IPS-15b (cell line): Measurements from ENCODE around the gene ACTR3.
"Not testable (repeated sequence)": the region's sequence is repeated elsewhere in the genome, so short reads cannot be mapped to it uniquely, and the experiment has no call there.

Experiments
- H3K27me3 ChIP-seq: one replicate; pipeline ENCODE4 v1.6.1; 2013; ENCODE audit warnings: low read length; ENCODE audit not compliant: control insufficient read depth, insufficient read depth
- H3K36me3 ChIP-seq: one replicate; pipeline ENCODE4 v1.6.1; 2013; ENCODE audit warnings: low read length; ENCODE audit not compliant: control insufficient read depth, insufficient read depth
- H3K4me1 ChIP-seq: one replicate; pipeline ENCODE4 v1.6.1; 2013; ENCODE audit warnings: mild to moderate bottlenecking, low read length; ENCODE audit not compliant: control insufficient read depth, insufficient read depth
- H3K4me3 ChIP-seq: one replicate; pipeline ENCODE4 v1.5.1; 2013; ENCODE audit warnings: low read depth, low read length
- H3K9ac ChIP-seq: one replicate; pipeline ENCODE4 v1.6.1; 2013; ENCODE audit warnings: low read depth, mild to moderate bottlenecking, low read length
- H3K9me3 ChIP-seq: one replicate; pipeline ENCODE4 v1.6.1; 2013; ENCODE audit warnings: mild to moderate bottlenecking, low read length; ENCODE audit not compliant: control insufficient read depth, insufficient read depth

The ACTR3 gene

GRCh38 chr2:113910967-113911678 is 21.2 kb downstream of the ACTR3 start:
- Histone ChIP-seq H3K9me3 (no peaks in the 10 kb centered on the region), H3K36me3 (no peaks in the 10 kb centered on the region), H3K4me1 (no peaks in the 10 kb centered on the region), H3K4me3 (no peak overlapping the region), H3K27me3 (no peaks in the 10 kb centered on the region), H3K9ac (no peak overlapping the region)

GRCh38 chr2:113915082-113915819 is 25.4 kb downstream of the ACTR3 start:
- no peaks in the 10 kb centered on the region for H3K4me1 ChIP-seq
- no peak overlapping the region for H3K4me3 ChIP-seq
- no peaks in the 10 kb centered on the region for H3K27me3 ChIP-seq
- no peak overlapping the region for H3K9ac ChIP-seq
- peaks cover 8% of the 10 kb centered on the region for H3K36me3 ChIP-seq
- H3K9me3 ChIP-seq: no peaks in the 10 kb centered on the region

DNA sequence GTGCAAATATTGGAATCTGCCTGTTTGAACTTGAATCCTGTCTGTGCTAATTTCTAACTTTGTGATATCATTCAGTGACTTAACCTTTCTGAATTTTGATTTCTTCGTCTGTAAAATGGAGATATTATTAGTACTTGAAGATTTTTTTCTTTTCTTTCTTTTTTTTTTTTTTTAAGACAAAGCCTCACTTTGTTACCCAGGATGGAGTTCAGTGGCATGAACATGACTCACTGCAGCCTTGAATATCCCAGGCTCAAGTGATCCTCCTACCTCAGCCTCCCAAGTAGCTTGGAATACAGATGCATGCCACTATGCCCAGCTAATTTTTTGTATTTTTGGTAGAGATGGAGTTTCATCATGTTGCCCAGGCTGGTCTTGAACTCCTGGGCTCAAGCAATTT is 28.3 kb downstream of the ACTR3 start:
- Histone ChIP-seq H3K27me3 (no peaks in the 10 kb centered on the region), H3K36me3 (peaks cover 8% of the 10 kb centered on the region), H3K4me1 (no peaks in the 10 kb centered on the region), H3K4me3 (no peak overlapping the region), H3K9ac (no peak overlapping the region), H3K9me3 (no peaks in the 10 kb centered on the region)

DNA sequence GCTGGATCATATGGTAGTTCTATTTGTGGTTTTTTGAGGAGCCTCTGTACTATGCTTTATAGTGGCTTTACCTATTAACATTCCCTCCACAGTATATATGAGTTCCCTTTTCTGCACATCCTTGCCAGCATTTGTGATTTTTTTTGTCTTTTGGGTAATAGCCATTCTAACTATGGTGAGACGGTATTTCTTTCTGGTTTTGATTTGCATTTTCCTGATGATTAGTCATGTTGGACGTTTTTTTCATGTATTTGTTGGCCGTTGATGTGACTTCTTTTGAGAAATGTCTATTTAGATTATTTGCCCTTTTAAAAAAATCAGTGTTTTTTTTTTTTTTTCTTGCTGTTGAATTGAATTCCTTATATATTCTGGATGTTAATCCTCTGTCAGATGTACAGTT is 31.1 kb downstream of the ACTR3 start:
- no peaks in the 10 kb centered on the region for H3K9me3 ChIP-seq
- H3K9ac ChIP-seq: no peak overlapping the region
- no peaks in the 10 kb centered on the region for H3K27me3 ChIP-seq
- H3K4me3 ChIP-seq: no peak overlapping the region
- no peaks in the 10 kb centered on the region for H3K4me1 ChIP-seq
- peaks cover 8% of the 10 kb centered on the region for H3K36me3 ChIP-seq

GRCh38 chr2:113922335-113922734 is 32.4 kb downstream of the ACTR3 start:
- Histone ChIP-seq H3K9ac (no peak overlapping the region), H3K4me1 (no peaks in the 10 kb centered on the region), H3K4me3 (no peak overlapping the region), H3K9me3 (no peaks in the 10 kb centered on the region), H3K36me3 (peaks cover 8% of the 10 kb centered on the region), H3K27me3 (no peaks in the 10 kb centered on the region)

GRCh38 chr2:113922784-113923183 is 32.9 kb downstream of the ACTR3 start:
- no peak overlapping the region for H3K4me3 ChIP-seq

GRCh38 chr2:113925884-113926283 is 36.0 kb downstream of the ACTR3 start:
- Histone ChIP-seq H3K9me3 (no peaks in the 10 kb centered on the region), H3K27me3 (no peaks in the 10 kb centered on the region), H3K4me1 (no peaks in the 10 kb centered on the region), H3K4me3 (no peak overlapping the region), H3K36me3 (no peaks in the 10 kb centered on the region), H3K9ac (no peak overlapping the region)

More at GRCh38 chr2:113922784-113923183, 32.9 kb downstream of the ACTR3 start:
- Histone ChIP-seq H3K36me3 (peaks cover 7% of the 10 kb centered on the region), H3K9ac (no peak overlapping the region), H3K4me1 (no peaks in the 10 kb centered on the region), H3K9me3 (no peaks in the 10 kb centered on the region), H3K27me3 (no peaks in the 10 kb centered on the region)

DNA sequence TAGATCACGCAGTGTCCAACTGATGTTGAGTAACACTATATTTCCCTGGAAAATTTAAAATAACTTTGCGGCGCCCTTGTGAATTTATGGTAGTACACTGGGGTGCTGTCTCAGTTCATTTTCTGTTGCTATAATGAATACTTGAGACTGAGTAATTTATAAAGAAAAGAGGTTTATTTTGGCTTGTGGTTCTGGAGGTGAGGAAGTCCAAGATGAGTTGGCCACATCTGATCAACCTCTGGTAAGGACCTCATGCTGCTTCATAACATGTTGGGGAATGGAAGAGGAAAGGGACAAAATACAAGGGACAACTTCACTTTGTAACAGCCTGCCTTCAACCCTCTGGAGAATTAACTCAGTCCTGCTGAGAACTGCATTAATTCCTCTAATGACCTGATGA is 36.4 kb downstream of the ACTR3 start:
- H3K27me3 ChIP-seq: no peaks in the 10 kb centered on the region
- no peaks in the 10 kb centered on the region for H3K4me1 ChIP-seq
- H3K9me3 ChIP-seq: no peaks in the 10 kb centered on the region
- H3K9ac ChIP-seq: no peak overlapping the region
- no peak overlapping the region for H3K4me3 ChIP-seq
- H3K36me3 ChIP-seq: no peaks in the 10 kb centered on the region

DNA sequence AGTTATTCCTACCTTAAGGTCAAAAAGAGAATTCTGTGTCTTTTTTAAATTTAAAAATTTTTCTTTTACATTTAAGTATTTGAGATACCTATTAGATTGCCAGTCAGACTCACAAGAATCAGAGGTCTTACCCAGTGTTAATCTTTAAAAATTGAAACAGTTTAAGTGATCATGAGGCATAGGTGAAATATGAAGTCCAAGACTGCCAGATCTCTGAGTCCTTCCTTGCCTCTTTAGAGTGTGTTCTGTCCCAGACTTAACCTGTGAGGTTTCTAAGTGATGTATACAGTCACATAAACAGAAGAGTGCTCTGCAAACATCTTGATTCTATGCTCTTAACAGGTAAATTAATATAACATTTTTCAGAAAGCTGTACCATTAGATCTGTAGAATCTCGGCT is 40.6 kb downstream of the ACTR3 start:
- H3K9ac ChIP-seq: no peak overlapping the region
- H3K4me3 ChIP-seq: no peak overlapping the region
- H3K9me3 ChIP-seq: no peaks in the 10 kb centered on the region
- no peaks in the 10 kb centered on the region for H3K27me3 ChIP-seq
- no peaks in the 10 kb centered on the region for H3K36me3 ChIP-seq
- no peaks in the 10 kb centered on the region for H3K4me1 ChIP-seq

DNA sequence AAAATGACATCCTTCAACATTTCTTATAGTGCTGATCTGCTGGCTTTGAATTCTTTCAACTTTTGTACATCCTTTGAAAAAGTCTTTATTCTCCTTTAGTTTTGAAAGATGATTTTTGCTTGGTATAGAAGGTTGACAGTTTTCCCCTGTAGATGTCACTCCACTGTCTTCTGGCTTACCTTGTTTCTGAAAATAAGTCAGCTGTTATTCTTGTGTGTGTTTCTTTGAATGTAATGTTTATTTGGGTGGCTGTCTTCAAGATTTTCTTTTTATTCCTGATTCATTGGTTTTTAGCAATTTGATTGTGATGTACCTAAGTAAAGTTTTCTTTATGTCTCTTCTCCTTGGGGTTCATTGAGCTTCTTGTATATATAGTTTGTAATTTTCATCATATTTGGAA is 47.6 kb downstream of the ACTR3 start:
- H3K27me3 ChIP-seq: no peaks in the 10 kb centered on the region
- H3K9ac ChIP-seq: no peak overlapping the region
- no peak overlapping the region for H3K4me3 ChIP-seq
- H3K4me1 ChIP-seq: no peaks in the 10 kb centered on the region
- no peaks in the 10 kb centered on the region for H3K9me3 ChIP-seq
- H3K36me3 ChIP-seq: no peaks in the 10 kb centered on the region

- no peaks in the 10 kb centered on the region for H3K4me1 ChIP-seq
- no peaks in the 10 kb centered on the region for H3K27me3 ChIP-seq
- no peak overlapping the region for H3K4me3 ChIP-seq
- no peak overlapping the region for H3K9ac ChIP-seq
- H3K36me3 ChIP-seq: no peaks in the 10 kb centered on the region
- no peaks in the 10 kb centered on the region for H3K9me3 ChIP-seq
Measured at GRCh38 chr2:113940891-113941290, 51.0 kb downstream of the ACTR3 start.

DNA sequence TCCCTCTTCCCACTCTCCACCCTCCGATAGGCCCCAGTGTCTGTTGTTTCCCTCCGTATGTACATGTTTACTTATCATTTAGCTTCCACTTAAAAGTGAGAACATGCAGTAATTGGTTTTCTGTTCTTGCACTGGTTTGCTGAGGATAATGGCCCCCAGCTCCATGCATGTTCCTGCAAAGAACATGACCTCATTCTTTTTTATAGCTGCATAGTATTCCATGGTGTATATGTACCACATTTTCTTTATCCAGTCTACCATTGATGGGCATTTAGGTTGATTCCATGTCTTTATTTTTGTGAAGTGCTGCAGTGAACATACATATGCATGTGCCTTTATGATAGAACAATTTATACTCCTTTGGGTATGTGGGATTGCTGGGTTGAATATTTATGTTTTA is 55.9 kb downstream of the ACTR3 start:
- H3K9ac ChIP-seq, H3K27me3 ChIP-seq, H3K36me3 ChIP-seq, H3K4me3 ChIP-seq, H3K4me1 ChIP-seq, H3K9me3 ChIP-seq: not testable (repeated sequence)
